ENCODE data around the gene LRRN2.

LRRN2 gene

DNA sequence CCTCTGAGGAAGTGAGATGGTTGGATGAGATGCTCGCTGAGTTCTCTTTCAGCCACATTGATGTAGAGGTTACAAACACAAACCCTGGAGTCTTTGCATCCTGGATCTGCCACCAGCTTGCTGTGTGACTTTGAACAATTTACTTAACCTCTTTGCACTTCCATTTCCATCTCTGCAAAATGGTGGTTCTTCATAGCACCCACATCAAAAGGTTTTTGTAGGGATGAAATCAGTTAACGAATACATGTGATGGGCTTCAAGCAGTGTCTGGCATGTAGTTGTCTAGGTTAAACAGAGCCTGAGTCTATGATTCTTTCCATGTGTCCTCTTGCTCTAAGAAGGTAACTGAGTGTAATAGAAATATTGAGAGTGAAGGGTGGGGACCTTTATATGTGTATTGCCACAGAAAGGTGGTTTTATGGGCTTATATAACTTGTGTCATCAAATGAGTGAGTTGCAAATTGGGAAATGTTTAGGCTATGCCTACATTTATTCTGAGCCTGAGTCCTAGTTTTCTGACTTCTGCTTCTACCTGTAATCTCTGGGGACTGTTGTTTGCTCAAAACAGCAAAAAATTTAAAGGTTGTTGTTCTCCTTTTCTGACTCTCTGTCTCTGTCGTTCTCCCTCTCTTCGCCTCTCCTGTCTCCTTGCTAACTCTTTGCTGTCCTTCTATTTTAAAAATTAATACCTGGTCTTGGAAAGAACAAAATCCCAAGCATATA lies 27.3 kb upstream of the LRRN2 start:
- no peak for DNase-seq (ENCODE audit: low read depth)

DNA sequence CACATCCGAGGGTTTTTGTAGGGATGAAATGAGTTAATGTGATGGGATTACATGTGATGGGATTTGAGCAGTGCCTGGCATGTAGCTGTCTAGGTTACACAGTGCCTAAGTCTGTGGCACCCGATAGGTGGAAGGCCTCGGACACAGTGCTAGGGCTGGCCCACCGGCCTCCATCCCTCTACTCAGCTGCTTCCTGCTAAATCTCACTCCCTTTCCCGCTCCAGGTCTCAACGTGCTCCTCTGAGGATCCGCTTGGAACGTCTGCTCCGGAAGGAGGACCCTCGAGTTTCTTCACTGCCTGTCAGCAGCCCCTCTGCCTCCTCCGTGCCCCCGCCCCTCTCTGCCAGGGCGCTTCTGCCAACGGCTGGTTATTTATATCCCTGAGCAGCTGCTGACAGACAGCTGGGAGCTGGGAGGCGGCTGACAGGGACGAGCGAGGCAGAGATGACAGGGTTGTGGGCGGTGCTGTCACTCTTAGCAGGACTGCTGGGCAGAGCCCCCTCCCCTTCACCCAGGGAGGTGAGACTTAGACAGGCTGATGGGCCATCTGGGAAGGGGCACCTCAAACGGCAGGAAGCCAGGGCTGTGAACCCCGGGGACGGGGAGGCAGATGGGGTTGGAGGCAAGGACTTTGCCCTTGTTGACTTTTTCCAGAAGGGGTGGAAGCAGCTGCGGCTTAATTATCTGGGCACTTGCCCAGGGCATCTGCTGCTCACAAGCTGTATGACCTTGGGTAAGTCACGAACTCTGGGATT lies 26.6 kb upstream of the LRRN2 start:
- DNase-seq (ENCODE audit: low read depth): no peak

DNA sequence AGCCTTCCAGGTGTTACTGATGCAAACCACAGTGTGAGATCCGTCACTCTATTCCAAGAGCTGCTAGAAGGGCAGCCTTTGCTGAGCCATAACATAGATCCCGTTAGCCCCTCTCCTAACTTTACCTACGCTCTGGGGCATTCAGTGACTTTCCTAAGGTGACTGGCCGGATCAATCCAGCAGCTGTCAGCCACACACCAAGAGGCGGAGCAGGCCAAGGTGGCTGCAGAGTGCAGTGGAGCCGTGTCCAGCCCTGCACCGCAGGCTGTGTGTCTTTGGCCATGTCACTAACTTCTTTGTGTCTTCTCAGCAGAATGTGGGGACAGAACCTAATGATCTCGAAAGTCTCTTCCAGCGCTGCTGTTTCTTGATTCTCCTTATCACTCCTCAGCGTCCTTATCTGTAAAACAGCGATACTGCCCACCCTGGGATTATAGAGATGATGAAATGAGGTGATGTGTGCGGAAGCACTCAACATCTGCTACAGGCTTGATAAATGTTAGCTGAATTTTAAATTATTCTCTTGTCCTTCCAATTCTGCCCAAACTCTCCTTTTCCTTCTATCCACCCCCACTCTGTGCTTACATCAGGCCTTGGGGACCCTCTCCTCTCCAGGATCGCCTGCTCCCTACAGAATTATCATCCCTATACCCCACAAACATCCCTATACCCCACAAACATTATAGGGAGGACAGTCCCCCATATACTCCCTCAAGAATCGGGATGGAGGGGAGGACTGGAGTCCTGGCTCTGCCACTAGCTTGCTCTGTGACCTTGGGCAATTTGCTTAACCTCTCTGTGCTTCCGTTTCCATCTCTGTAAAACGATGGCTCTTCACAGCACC lies 25.8 kb upstream of the LRRN2 start:
- DNase-seq (ENCODE audit: low read depth): no peak

DNA sequence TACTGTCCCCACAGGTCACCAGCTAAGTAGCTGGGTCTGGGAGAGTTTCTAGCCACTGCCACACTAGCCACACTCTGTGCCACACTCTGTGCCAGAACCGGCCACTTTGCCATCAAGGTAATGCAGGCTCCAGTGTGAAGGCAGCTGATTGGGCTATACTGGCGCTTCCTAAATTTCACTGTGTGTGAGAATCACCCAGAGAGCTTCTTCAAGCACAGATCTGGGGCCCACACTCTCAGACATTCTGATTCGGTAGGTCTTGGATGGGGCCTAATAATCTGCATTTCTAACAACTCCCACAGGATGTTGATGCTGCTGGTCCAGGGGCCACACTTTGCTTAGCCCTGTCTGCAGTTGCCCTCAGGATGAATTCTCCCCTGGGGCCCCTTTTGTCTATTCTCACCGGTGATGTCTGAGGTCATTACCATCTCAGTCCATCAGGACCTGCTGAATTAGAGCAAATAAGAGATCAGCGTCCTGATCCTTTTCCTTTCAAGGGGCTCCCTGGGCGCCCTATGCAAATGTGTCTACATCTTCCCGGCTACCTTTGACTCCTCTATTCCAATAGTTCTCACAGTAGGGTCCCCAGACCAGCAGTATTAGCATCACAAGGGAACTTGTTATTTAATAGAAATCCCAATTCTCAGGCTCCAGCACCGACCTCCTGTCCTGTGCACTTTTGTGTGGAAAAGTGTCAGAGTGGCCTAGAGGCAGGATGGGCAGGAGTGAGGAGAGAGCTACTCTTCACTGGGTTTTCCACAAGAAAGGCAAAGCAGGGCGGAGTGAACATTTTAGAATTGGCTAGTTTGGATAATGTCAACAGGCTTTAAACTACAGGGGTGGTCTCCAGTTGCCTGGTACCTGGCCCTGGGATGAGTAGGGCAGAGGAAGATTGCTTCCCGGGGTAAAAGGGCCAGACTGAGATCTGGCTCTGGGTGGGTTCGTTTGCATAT lies 24.7 kb upstream of the LRRN2 start:
- no peak for DNase-seq (ENCODE audit: low read depth)

DNA sequence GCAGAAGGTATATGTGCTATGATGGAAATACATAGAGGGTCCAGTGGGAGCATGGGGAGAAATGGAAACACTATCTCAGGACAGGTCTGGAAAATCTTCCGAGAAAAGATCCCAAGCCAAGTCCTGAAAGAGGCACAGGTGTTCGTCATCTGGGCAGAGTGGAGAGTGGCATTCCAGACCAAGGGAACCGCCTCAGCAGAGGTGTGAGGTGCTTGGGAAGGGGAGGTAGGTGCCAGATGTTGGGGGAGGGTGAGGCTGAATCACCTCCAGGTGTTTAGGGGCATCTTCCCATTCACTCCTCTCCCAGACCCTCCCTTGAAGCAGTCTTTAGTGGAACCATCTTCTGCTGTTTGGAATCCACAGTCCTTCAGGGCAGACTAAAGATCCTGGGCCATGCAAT lies 23.5 kb upstream of the LRRN2 start:
- DNase-seq (ENCODE audit: low read depth): no peak

- no peak for DNase-seq (ENCODE audit: low read depth)
Observed at GRCh38 chr1:204706838-204707509, 21.4 kb upstream of the LRRN2 start.

- DNase-seq (ENCODE audit: low read depth): no peak
Observed at GRCh38 chr1:204705888-204706837, 20.6 kb upstream of the LRRN2 start.

DNA sequence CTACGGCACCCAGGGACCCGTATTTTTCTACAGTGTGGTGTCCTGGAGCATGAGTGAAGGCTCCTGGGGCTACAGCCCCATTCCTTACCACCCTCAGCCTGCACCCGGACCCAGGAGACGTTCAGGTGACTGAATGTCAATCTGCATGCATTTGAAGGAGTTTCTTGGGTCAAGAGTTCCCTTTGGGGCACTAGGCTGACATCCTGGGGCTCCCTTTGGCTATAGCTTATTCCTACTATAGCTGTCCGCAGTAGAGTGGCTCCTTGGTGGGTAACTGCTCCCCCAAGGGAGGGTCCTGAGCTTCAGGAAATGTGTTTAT lies 19.9 kb upstream of the LRRN2 start:
- no peak for DNase-seq (ENCODE audit: low read depth)

GRCh38 chr1:204704794-204705492 lies 19.4 kb upstream of the LRRN2 start:
- no peak for DNase-seq (ENCODE audit: low read depth)

DNA sequence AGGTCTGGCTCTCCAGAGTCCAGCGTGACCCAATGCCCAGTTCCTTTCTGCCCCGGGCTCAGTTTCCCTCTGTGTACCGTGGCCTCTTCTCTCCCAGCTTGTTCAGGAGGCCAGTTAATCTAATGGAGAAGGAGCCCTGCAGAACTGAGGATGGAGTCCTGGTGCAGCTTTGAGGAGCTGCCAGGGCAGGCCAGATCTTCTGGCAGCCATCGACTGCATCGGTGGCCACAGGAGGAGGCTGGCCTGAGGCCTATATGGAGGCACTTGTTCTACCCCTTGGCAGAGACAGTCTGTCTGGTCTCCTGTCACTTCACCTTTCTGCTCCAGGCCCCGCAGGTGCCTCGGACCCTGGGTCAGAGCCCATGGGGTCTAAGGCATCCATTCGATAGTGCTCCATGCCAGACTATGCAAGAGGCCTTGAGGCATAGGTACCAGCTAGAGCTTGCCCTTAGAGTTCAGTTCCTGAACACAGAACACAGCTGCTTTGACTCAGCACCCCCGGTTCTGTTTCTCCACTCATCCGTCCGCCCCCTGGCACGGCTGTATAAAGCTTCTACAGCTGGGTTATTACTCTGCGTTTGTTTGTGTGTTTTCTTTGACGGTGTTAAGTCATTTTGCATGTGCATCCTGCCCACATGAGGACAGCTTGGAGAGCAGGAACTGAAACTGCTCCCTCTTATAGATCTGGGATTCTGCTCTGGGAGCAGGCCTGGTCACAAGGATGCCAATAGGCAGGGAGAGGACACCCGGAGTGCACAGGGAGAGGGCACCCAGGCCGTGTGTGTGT lies 18.5 kb upstream of the LRRN2 start:
- DNase-seq (ENCODE audit: low read depth): no peak

GRCh38 chr1:204703268-204703664 lies 17.7 kb upstream of the LRRN2 start:
- DNase-seq (ENCODE audit: low read depth): no peak

DNA sequence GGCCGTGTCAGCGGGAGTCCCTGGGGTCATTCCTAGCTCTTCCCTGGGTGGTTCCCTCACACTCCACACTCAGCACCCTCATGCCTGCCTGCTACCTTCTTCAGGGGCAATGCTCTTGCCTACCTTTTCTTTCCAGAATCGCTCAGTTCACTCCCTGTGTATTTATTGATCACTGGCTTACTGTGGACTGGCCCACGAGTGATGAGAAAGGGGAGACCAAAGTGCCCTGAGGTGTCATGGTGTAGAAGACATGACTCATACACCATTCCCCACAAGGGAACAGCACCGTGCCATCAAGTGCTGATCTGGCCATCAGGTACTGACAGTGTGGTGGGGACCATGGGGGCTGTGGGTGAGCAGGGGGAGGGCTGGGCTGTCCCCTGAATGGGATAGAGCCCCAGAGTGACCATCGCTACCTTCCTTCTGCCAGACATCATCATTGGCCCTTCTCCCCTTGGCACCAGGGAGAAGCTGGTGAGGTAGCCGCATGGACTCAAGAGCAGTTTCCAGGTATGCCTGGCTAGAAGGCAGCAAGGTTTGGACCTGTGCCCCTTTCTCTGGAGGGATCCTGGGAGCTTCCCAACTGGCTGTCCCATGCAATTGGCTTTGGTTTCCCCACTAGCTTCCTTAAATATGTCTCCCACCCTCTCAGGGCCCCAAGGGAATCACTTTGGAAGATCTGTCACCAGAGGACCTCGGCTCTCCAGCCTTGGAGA lies 17.2 kb upstream of the LRRN2 start:
- DNase-seq (ENCODE audit: low read depth): no peak

- no peak for DNase-seq (ENCODE audit: low read depth)
Observed at GRCh38 chr1:204701229-204701628, 15.7 kb upstream of the LRRN2 start.

- no peak for DNase-seq (ENCODE audit: low read depth)
Observed at GRCh38 chr1:204697893-204698292, 12.4 kb upstream of the LRRN2 start.

DNA sequence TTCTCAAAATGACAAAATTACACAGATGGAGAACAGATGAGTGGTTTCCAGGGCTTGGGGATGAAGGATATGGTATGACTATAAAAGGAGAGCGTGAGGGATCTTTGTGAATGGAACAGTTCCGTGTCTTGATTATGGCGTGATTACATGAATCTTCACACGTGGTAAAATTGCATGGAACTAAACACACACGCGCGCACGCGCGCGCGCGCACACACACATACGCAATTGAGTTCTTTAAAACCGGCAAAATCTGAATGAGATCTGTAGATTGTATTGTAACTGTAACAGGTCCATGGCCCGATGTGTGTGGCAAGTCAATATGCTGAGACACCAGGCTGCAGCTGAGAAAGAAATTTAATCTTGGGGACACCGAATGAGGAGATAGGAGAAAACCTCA lies 11.1 kb upstream of the LRRN2 start:
- DNase-seq (ENCODE audit: low read depth): no peak

GRCh38 chr1:204695692-204696091 lies 10.2 kb upstream of the LRRN2 start:
- DNase-seq (ENCODE audit: low read depth): no peak

DNA sequence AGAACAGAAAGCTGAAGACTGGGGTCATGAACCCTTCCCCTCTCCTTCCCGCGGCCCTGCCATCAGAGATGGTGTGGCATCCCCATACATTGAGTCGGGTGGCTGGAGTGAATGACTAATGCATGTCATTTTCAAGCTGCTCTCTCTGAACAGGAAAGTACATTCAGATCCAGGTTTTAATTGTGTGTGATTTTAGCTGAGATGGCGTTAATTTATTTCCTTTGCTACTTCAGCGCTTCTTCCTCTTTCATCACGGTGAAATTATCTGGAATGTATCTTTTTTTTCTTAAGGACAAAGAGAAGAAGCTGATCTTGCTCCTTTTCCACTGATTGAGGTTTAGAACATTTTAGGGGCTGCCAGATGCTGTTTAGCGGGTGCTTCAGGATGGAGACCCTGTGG lies 8.6 kb upstream of the LRRN2 start:
- no peak for DNase-seq (ENCODE audit: low read depth)

- DNase-seq (ENCODE audit: low read depth): no peak
Observed at GRCh38 chr1:204692841-204693356, 7.4 kb upstream of the LRRN2 start.

Measured in T follicular helper cell (primary cell).